T-cell (primary cell): ENCODE data around the gene OR2T1. TPM values are rescaled to one million over a fixed set of nuclear protein-coding genes. Genes with fewer than 3 reads are reported as not detected.

Experiments used
- ATAC-seq, 4 experiments: fragments of 200-7000 bp in 3 of 4; fragments of 150-1000 bp in 1 of 4; cut with Tn5 transposase; replicated peaks in 1 of 4; 1 replicate in 3 of 4; 2 replicates in 1 of 4; pipeline ENCODE4 v1.10.0; 2021; ENCODE audit warnings: moderate library complexity in 3 of 4, mild to moderate bottlenecking in 2 of 4, moderate number of reproducible peaks in 1 of 4
- CTCF ChIA-PET, 2 donors: fragments of 300-600 bp; sonication (Branson Sonifier 250); formaldehyde crosslinking; loops; one replicate each; lab custom pipeline; 2022; ENCODE audit warnings: antibody characterized with exemption in 2 of 2; lab: Charles Lee
- POLR2A ChIA-PET, 2 donors: fragments of 300-600 bp; sonication (Branson Sonifier 250); formaldehyde crosslinking; loops; one replicate each; lab custom pipeline; 2022; ENCODE audit warnings: antibody characterized with exemption in 2 of 2; lab: Charles Lee
- DNase-seq, 35 experiments: peaks; one replicate each; pipeline versions ENCODE4 v3.0.0 to v3.0.0-alpha.2; 2013 to 2023
- H3K27ac ChIP-seq: one replicate; pipeline ENCODE4 v1.5.1; 2013; ENCODE audit warnings: low read length
- H3K27me3 ChIP-seq, 2 experiments: replicated peaks in 1 of 2; 1 replicate in 1 of 2; 2 replicates in 1 of 2; pipeline versions ENCODE4 v1.6.1 to v1.7.0; 2013; ENCODE audit warnings: low read length in 1 of 2, mixed read lengths in 1 of 2; ENCODE audit not compliant: control insufficient read depth in 2 of 2, insufficient read depth in 2 of 2; ENCODE audit errors: extremely low read depth in 1 of 2
- H3K36me3 ChIP-seq, 2 donors: 1 replicate in 1 of 2; 2 replicates in 1 of 2; pipeline versions ENCODE4 v1.6.1 to v1.7.0; 2013; ENCODE audit warnings: low read length in 1 of 2; ENCODE audit not compliant: control insufficient read depth in 2 of 2, insufficient read depth in 1 of 2; ENCODE audit errors: extremely low read depth in 1 of 2
- H3K4me1 ChIP-seq, 2 experiments: 1 replicate in 1 of 2; 2 replicates in 1 of 2; pipeline versions ENCODE4 v1.6.1 to v1.7.0; 2013; ENCODE audit warnings: low read length in 2 of 2, mixed read lengths in 1 of 2; ENCODE audit not compliant: insufficient read depth in 2 of 2, control insufficient read depth in 1 of 2; ENCODE audit errors: extremely low read depth in 1 of 2
- H3K4me3 ChIP-seq, 2 donors: 1 replicate in 1 of 2; 2 replicates in 1 of 2; pipeline versions ENCODE4 v1.5.1 to v1.7.0; 2013; ENCODE audit warnings: mild to moderate bottlenecking in 2 of 2, low read length in 1 of 2, moderate library complexity in 1 of 2; ENCODE audit not compliant: control insufficient read depth in 1 of 2; ENCODE audit errors: extremely low read depth in 1 of 2
- H3K9me3 ChIP-seq: 2 replicates; pipeline ENCODE4 v1.7.0; 2013
- H3K27ac Mint-ChIP-seq, 2 donors: one replicate each; pipeline ENCODE4 v1.8.0; 2020 to 2021; ENCODE audit warnings: mild to moderate bottlenecking in 2 of 2, mixed read lengths in 2 of 2
- H3K27me3 Mint-ChIP-seq, 2 donors: one replicate each; pipeline ENCODE4 v1.8.0; 2021 to 2022; ENCODE audit warnings: mixed read lengths in 2 of 2
- H3K36me3 Mint-ChIP-seq: one replicate; pipeline ENCODE4 v1.8.0; 2021; ENCODE audit warnings: mixed read lengths
- H3K4me1 Mint-ChIP-seq, 3 donors: one replicate each; pipeline ENCODE4 v1.8.0; 2020 to 2022; ENCODE audit warnings: mixed read lengths in 3 of 3, mild to moderate bottlenecking in 1 of 3
- H3K4me3 Mint-ChIP-seq, 3 donors: one replicate each; pipeline ENCODE4 v1.8.0; 2020 to 2022; ENCODE audit warnings: mild to moderate bottlenecking in 3 of 3, mixed read lengths in 3 of 3, moderate library complexity in 3 of 3
- H3K9me3 Mint-ChIP-seq, 3 donors: one replicate each; pipeline ENCODE4 v1.8.0; 2020 to 2022; ENCODE audit warnings: mixed read lengths in 3 of 3
- WGBS: methylation state at CpG from one replicate; pipeline ENCODE4 v1.1.5; 2013; ENCODE audit warnings: missing lambda C conversion rate; ENCODE audit not compliant: insufficient coverage; 5-methylcytosine and 5-hydroxymethylcytosine counted together
- total RNA-seq, 35 experiments: library from RNA in 6 of 35; stranded (reverse) in 6 of 35; fragments of 120-200 nt in 1 of 35; gene quantifications; one replicate each; pipeline versions ENCODE4 v1.2.1 to v1.2.4 and lab custom pipeline; 2013 to 2026

OR2T1 gene
- total RNA-seq (not detected), total RNA-seq (lab: John Stamatoyannopoulos, UW) (0 reads per million in 29 experiments)
- not detected for total RNA-seq (2013)

- no peak for DNase-seq
- CTCF ChIA-PET: no interaction called here
- Mint-ChIP-seq H3K9me3 (peaks cover 0 to 6% (median 3%) of the 10 kb centered on the region in 3 donors), H3K36me3 (no peaks in the 10 kb centered on the region), H3K27me3 (no peaks in the 10 kb centered on the region), H3K4me3 (no peak within 1 kb of the TSS), H3K27ac (no peak within 1 kb of the TSS), H3K4me1 (peaks cover 0 to 10% (median 2%) of the 10 kb centered on the region in 3 donors)
- no peaks in the 10 kb centered on the region for H3K9me3 ChIP-seq
- no peak for ATAC-seq
- H3K4me1 ChIP-seq: no peaks in the 10 kb centered on the region
- POLR2A ChIA-PET: no interaction called here
- no peak within 1 kb of the TSS for H3K27ac ChIP-seq
- no peaks in the 10 kb centered on the region for H3K27me3 ChIP-seq
- no CpG with 5 or more reads among the region's 3 CpGs for WGBS
- H3K4me3 ChIP-seq: no peak within 1 kb of the TSS
- H3K36me3 ChIP-seq: no peaks in the 10 kb centered on the region
Observed at GRCh38 chr1:248402748-248403147, at the start of gene OR2T1. OR2T1 (plus strand) TSS chr1:248403048; CDS start chr1:248406148, 3,100 bp downstream.

GRCh38 chr1:248359415-248359814 lies 43.4 kb upstream of the OR2T1 start:
- Mint-ChIP-seq H3K27ac (no peak overlapping the region), H3K4me3 (no peak overlapping the region), H3K4me1 (no peaks in the 10 kb centered on the region), H3K36me3 (no peaks in the 10 kb centered on the region), H3K27me3 (peaks cover 9 to 10% of the 10 kb centered on the region in 2 donors), H3K9me3 (no peaks in the 10 kb centered on the region)
- CTCF ChIA-PET: no interaction called here
- Histone ChIP-seq H3K9me3 (no peaks in the 10 kb centered on the region), H3K4me1 (no peaks in the 10 kb centered on the region), H3K27me3 (peaks cover 0 to 2% of the 10 kb centered on the region in 2 experiments), H3K4me3 (no peak overlapping the region), H3K36me3 (no peaks in the 10 kb centered on the region), H3K27ac (no peak overlapping the region)
- DNase-seq (no peak), ATAC-seq (no peak)
- POLR2A ChIA-PET: no interaction called here
- 30% methylated on average over 2 of the region's 3 CpGs for WGBS

- no CpG with 5 or more reads among the region's 3 CpGs for WGBS
- no peaks in the 10 kb centered on the region for H3K36me3 ChIP-seq
- ChIA-PET POLR2A (no interaction called here), CTCF (no interaction called here)
- no peak within 1 kb of the TSS for H3K27ac Mint-ChIP-seq
- no peaks in the 10 kb centered on the region for H3K9me3 ChIP-seq
- no peak within 1 kb of the TSS for H3K4me3 Mint-ChIP-seq
- H3K27me3 ChIP-seq: peaks cover 0 to 2% of the 10 kb centered on the region in 2 experiments
- peaks cover 0 to 3% (median 2%) of the 10 kb centered on the region in 3 donors for H3K9me3 Mint-ChIP-seq
- no peaks in the 10 kb centered on the region for H3K4me1 Mint-ChIP-seq
- ATAC-seq: no peak
- H3K4me3 ChIP-seq: no peak within 1 kb of the TSS
- no peaks in the 10 kb centered on the region for H3K36me3 Mint-ChIP-seq
- H3K4me1 ChIP-seq: no peaks in the 10 kb centered on the region
- no peak for DNase-seq
- no peak within 1 kb of the TSS for H3K27ac ChIP-seq
- peaks cover 9 to 10% of the 10 kb centered on the region in 2 donors for H3K27me3 Mint-ChIP-seq
Observed at GRCh38 chr1:248361121-248361715, 41.6 kb upstream of the OR2T1 start, which contains the start of gene OR2T4. OR2T4 (plus strand) TSS chr1:248361665; CDS start chr1:248361665, 0 bp downstream.

- Histone ChIP-seq H3K27me3 (no peaks in the 10 kb centered on the region), H3K36me3 (no peaks in the 10 kb centered on the region), H3K4me3 (no peak overlapping the region), H3K27ac (no peak overlapping the region), H3K9me3 (no peaks in the 10 kb centered on the region), H3K4me1 (no peaks in the 10 kb centered on the region)
- ChIA-PET CTCF (interaction anchor here in 1 of 2 donors (0.6 kb wide), 1 partner anchor 9 kb away, joined by 3 read pairs; no protein-coding TSS in a partner anchor), POLR2A (no interaction called here)
- Mint-ChIP-seq H3K4me3 (no peak overlapping the region), H3K27ac (no peak overlapping the region), H3K4me1 (no peaks in the 10 kb centered on the region), H3K27me3 (peaks cover 10% of the 10 kb centered on the region in 2 donors), H3K9me3 (peaks cover 0 to 3% (median 2%) of the 10 kb centered on the region in 3 donors), H3K36me3 (no peaks in the 10 kb centered on the region)
- ATAC-seq: no peak
- DNase-seq: no peak
Observed at GRCh38 chr1:248366609-248367008, 36.2 kb upstream of the OR2T1 start.

- H3K4me3 ChIP-seq: no peak overlapping the region
- peaks cover 0 to 2% of the 10 kb centered on the region in 2 donors for H3K27me3 Mint-ChIP-seq
- no peaks in the 10 kb centered on the region for H3K9me3 Mint-ChIP-seq
- ATAC-seq (peak in 3 of 4 experiments; percentile 45 to 82 (median 69)), DNase-seq (peak in 9 of 35 experiments; percentile 2 to 30 (median 8))
- H3K27me3 ChIP-seq: no peaks in the 10 kb centered on the region
- POLR2A ChIA-PET: no interaction called here
- no peak overlapping the region for H3K4me3 Mint-ChIP-seq
- no peaks in the 10 kb centered on the region for H3K4me1 ChIP-seq
- 78% methylated on average over 4 of the region's 5 CpGs for WGBS
- peaks cover 3 to 11% (median 10%) of the 10 kb centered on the region in 3 donors for H3K4me1 Mint-ChIP-seq
- no peak overlapping the region for H3K27ac ChIP-seq
- no peaks in the 10 kb centered on the region for H3K36me3 Mint-ChIP-seq
- no peaks in the 10 kb centered on the region for H3K9me3 ChIP-seq
- no peaks in the 10 kb centered on the region for H3K36me3 ChIP-seq
- peak overlapping the region in 1 of 2 donors; percentile 72 for H3K27ac Mint-ChIP-seq
- CTCF ChIA-PET: no interaction called here
Observed at GRCh38 chr1:248372394-248372793, 30.5 kb upstream of the OR2T1 start.

GRCh38 chr1:248373761-248374160 lies 29.1 kb upstream of the OR2T1 start:
- 71% methylated on average over 3 of the region's 4 CpGs for WGBS
- Histone ChIP-seq H3K4me1 (no peaks in the 10 kb centered on the region), H3K27me3 (no peaks in the 10 kb centered on the region), H3K36me3 (no peaks in the 10 kb centered on the region), H3K4me3 (no peak overlapping the region), H3K27ac (no peak overlapping the region), H3K9me3 (no peaks in the 10 kb centered on the region)
- peaks cover 0 to 2% of the 10 kb centered on the region in 2 donors for H3K27me3 Mint-ChIP-seq
- DNase-seq (no peak), ATAC-seq (no peak)
- H3K36me3 Mint-ChIP-seq: no peaks in the 10 kb centered on the region
- peaks cover 3 to 11% (median 10%) of the 10 kb centered on the region in 3 donors for H3K4me1 Mint-ChIP-seq
- H3K4me3 Mint-ChIP-seq: no peak overlapping the region
- CTCF ChIA-PET: no interaction called here
- no peaks in the 10 kb centered on the region for H3K9me3 Mint-ChIP-seq
- POLR2A ChIA-PET: no interaction called here
- H3K27ac Mint-ChIP-seq: no peak overlapping the region
